Thyroid gland (tissue), 4 donors: Measurements from ENCODE around the gene FOXO6.

Source experiments
- CTCF ChIP-seq, 6 experiments: fragments of 200-600 bp in 3 of 6; fragments of 450-650 bp in 3 of 6; sonication (generic) in 3 of 6; IDR thresholded peaks; one replicate each; pipeline ENCODE4 v1.5.1; 2016 to 2019; ENCODE audit warnings: antibody characterized with exemption in 6 of 6, mild to moderate bottlenecking in 2 of 6, inconsistent platforms in 1 of 6, moderate library complexity in 1 of 6
- POLR2A ChIP-seq, 2 donors: fragments of 450-650 bp; IDR thresholded peaks; one replicate each; pipeline ENCODE4 v1.6.1; 2017; ENCODE audit warnings: antibody characterized with exemption in 2 of 2, mild to moderate bottlenecking in 2 of 2, moderate library complexity in 1 of 2

DNA sequence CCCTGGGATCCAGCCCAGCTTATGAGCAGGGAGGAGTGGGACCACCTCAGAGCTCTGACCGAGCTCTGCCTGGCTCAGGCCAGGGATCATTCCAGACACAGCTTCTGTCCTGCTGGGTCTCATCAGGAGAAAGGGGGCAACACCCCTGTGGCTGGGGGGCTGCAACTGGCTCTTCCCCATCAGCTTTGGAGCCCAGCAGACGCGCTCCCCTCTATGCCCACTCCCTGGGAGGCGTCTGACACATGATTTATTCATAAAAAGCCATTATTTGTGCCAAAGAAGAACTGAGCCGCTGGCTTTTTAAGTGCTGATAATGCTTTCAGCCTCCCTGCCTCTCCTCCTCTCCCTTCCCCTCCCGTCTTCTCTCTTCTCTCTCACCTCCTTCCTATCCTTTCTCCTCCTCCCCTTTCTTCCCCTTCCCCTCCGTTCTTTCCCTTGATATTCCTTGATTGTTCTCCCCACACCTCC, 25.0 kb downstream of the FOXO6 start:
- no peak for TF ChIP-seq CTCF (IDR thresholded peaks at IDR 0.05)
- no peak for TF ChIP-seq POLR2A (IDR thresholded peaks at IDR 0.05)
